ENCODE results near the gene APEH. TPM values are rescaled to one million over a fixed set of nuclear protein-coding genes. Genes with fewer than 3 reads are reported as not detected.

APEH gene
- total and polyA plus RNA-seq, 2 experiments from 2014 or later, result 170 to 264 TPM

DNA sequence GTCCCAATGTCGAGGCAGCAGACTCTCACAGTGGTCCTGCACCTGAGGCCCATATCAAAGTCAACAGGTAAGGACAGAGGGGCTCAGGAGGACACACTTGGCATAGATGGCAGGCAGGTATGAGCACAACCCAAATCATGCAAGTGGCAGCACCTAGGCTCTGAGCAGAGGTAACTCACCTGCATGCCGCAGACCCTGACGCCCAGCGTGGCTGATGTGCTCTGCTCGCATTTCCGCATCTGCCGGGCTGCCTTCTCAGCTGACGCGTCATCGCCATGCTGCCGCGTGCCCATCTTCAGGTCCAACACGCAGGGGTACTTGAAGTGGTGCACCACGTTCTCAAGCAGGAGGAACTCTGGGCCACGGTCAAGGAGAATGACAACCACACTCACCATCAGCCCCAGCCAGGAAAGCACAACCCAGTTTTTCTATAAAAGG, 53.8 kb downstream of the APEH start:
- Mint-ChIP-seq H3K4me1 (peaks cover 2% of the 10 kb centered on the region; the same call in 1 of the 3 replicates), H3K27ac (no peak overlapping the region), H3K27me3 (ENCODE audit: insufficient read depth, low read depth, poor library complexity) (peaks cover 11% of the 10 kb centered on the region), H3K9me3 (no peaks in the 10 kb centered on the region), H3K4me3 (no peak overlapping the region), H3K36me3 (ENCODE audit: low read depth) (peaks cover 27% of the 10 kb centered on the region)
- Histone ChIP-seq H3K9me2 (ENCODE audit: insufficient read depth) (no peaks in the 10 kb centered on the region), H4K20me1 (replicated peaks; ENCODE audit: insufficient read depth) (no peaks in the 10 kb centered on the region), H3K27me3 (ENCODE audit: insufficient read depth) (no peaks in the 10 kb centered on the region), H3F3A (replicated peaks; ENCODE audit: low read depth) (peaks cover 18% of the 10 kb centered on the region; the same call in 1 of the 2 replicates), H3K36me3 (ENCODE audit: insufficient read depth) (peaks cover 15% of the 10 kb centered on the region), H3K4me2 (no peak overlapping the region), H2AFZ (no peak overlapping the region), H3K4me1 (ENCODE audit: insufficient read depth) (no peaks in the 10 kb centered on the region), H3K4me3 (no peak overlapping the region), H3K79me2 (replicated peaks; ENCODE audit: insufficient read depth) (no peaks in the 10 kb centered on the region; the same call in 1 of the 2 replicates), H3K27ac (ENCODE audit: low read depth) (no peak overlapping the region)
- no peak for ATAC-seq
- TF ChIP-seq, protein P1, sequence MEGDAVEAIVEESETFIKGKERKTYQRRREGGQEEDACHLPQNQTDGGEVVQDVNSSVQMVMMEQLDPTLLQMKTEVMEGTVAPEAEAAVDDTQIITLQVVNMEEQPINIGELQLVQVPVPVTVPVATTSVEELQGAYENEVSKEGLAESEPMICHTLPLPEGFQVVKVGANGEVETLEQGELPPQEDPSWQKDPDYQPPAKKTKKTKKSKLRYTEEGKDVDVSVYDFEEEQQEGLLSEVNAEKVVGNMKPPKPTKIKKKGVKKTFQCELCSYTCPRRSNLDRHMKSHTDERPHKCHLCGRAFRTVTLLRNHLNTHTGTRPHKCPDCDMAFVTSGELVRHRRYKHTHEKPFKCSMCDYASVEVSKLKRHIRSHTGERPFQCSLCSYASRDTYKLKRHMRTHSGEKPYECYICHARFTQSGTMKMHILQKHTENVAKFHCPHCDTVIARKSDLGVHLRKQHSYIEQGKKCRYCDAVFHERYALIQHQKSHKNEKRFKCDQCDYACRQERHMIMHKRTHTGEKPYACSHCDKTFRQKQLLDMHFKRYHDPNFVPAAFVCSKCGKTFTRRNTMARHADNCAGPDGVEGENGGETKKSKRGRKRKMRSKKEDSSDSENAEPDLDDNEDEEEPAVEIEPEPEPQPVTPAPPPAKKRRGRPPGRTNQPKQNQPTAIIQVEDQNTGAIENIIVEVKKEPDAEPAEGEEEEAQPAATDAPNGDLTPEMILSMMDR (conservative IDR thresholded peaks at IDR 0.05; ENCODE audit: low read depth in 2 of 2), result no peak
- TF ChIP-seq EZH2phosphoT487 (IDR thresholded peaks at IDR 0.05; ENCODE audit: unreplicated experiment) (no peak), POLR2AphosphoS5 (IDR thresholded peaks at IDR 0.05; ENCODE audit: low read depth) (no peak), ZNF331 (CRISPR knock-in tag; IDR thresholded peaks at IDR 0.05; ENCODE audit: low read depth) (no peak), ZNF114 (CRISPR knock-in tag; IDR thresholded peaks at IDR 0.05) (no peak), JUNB (IDR thresholded peaks at IDR 0.05; ENCODE audit: unreplicated experiment) (no peak), STAT1 (IDR thresholded peaks at IDR 0.05; ENCODE audit: unreplicated experiment) (no peak), CREB1 (CRISPR knock-in tag; IDR thresholded peaks at IDR 0.05; ENCODE audit: low read depth) (no peak), EZH2 (IDR thresholded peaks at IDR 0.05; ENCODE audit: low read depth, unreplicated experiment) (no peak), NANOG (IDR thresholded peaks at IDR 0.05; ENCODE audit: borderline replicate concordance) (no peak)
- TF ChIP-seq, protein P2, sequence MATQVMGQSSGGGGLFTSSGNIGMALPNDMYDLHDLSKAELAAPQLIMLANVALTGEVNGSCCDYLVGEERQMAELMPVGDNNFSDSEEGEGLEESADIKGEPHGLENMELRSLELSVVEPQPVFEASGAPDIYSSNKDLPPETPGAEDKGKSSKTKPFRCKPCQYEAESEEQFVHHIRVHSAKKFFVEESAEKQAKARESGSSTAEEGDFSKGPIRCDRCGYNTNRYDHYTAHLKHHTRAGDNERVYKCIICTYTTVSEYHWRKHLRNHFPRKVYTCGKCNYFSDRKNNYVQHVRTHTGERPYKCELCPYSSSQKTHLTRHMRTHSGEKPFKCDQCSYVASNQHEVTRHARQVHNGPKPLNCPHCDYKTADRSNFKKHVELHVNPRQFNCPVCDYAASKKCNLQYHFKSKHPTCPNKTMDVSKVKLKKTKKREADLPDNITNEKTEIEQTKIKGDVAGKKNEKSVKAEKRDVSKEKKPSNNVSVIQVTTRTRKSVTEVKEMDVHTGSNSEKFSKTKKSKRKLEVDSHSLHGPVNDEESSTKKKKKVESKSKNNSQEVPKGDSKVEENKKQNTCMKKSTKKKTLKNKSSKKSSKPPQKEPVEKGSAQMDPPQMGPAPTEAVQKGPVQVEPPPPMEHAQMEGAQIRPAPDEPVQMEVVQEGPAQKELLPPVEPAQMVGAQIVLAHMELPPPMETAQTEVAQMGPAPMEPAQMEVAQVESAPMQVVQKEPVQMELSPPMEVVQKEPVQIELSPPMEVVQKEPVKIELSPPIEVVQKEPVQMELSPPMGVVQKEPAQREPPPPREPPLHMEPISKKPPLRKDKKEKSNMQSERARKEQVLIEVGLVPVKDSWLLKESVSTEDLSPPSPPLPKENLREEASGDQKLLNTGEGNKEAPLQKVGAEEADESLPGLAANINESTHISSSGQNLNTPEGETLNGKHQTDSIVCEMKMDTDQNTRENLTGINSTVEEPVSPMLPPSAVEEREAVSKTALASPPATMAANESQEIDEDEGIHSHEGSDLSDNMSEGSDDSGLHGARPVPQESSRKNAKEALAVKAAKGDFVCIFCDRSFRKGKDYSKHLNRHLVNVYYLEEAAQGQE (IDR thresholded peaks at IDR 0.05; ENCODE audit: unreplicated experiment), result no peak
- TF ChIP-seq, protein P3, sequence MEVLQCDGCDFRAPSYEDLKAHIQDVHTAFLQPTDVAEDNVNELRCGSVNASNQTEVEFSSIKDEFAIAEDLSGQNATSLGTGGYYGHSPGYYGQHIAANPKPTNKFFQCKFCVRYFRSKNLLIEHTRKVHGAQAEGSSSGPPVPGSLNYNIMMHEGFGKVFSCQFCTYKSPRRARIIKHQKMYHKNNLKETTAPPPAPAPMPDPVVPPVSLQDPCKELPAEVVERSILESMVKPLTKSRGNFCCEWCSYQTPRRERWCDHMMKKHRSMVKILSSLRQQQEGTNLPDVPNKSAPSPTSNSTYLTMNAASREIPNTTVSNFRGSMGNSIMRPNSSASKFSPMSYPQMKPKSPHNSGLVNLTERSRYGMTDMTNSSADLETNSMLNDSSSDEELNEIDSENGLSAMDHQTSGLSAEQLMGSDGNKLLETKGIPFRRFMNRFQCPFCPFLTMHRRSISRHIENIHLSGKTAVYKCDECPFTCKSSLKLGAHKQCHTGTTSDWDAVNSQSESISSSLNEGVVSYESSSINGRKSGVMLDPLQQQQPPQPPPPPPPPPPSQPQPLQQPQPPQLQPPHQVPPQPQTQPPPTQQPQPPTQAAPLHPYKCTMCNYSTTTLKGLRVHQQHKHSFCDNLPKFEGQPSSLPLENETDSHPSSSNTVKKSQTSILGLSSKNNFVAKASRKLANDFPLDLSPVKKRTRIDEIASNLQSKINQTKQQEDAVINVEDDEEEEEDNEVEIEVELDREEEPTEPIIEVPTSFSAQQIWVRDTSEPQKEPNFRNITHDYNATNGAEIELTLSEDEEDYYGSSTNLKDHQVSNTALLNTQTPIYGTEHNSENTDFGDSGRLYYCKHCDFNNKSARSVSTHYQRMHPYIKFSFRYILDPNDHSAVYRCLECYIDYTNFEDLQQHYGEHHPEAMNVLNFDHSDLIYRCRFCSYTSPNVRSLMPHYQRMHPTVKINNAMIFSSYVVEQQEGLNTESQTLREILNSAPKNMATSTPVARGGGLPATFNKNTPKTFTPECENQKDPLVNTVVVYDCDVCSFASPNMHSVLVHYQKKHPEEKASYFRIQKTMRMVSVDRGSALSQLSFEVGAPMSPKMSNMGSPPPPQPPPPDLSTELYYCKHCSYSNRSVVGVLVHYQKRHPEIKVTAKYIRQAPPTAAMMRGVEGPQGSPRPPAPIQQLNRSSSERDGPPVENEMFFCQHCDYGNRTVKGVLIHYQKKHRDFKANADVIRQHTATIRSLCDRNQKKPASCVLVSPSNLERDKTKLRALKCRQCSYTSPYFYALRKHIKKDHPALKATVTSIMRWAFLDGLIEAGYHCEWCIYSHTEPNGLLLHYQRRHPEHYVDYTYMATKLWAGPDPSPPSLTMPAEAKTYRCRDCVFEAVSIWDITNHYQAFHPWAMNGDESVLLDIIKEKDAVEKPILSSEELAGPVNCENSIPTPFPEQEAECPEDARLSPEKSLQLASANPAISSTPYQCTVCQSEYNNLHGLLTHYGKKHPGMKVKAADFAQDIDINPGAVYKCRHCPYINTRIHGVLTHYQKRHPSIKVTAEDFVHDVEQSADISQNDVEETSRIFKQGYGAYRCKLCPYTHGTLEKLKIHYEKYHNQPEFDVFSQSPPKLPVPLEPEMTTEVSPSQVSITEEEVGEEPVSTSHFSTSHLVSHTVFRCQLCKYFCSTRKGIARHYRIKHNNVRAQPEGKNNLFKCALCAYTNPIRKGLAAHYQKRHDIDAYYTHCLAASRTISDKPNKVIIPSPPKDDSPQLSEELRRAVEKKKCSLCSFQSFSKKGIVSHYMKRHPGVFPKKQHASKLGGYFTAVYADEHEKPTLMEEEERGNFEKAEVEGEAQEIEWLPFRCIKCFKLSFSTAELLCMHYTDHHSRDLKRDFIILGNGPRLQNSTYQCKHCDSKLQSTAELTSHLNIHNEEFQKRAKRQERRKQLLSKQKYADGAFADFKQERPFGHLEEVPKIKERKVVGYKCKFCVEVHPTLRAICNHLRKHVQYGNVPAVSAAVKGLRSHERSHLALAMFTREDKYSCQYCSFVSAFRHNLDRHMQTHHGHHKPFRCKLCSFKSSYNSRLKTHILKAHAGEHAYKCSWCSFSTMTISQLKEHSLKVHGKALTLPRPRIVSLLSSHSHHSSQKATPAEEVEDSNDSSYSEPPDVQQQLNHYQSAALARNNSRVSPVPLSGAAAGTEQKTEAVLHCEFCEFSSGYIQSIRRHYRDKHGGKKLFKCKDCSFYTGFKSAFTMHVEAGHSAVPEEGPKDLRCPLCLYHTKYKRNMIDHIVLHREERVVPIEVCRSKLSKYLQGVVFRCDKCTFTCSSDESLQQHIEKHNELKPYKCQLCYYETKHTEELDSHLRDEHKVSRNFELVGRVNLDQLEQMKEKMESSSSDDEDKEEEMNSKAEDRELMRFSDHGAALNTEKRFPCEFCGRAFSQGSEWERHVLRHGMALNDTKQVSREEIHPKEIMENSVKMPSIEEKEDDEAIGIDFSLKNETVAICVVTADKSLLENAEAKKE (CRISPR knock-in tag; IDR thresholded peaks at IDR 0.05), result no peak
- TF ChIP-seq, protein P4, sequence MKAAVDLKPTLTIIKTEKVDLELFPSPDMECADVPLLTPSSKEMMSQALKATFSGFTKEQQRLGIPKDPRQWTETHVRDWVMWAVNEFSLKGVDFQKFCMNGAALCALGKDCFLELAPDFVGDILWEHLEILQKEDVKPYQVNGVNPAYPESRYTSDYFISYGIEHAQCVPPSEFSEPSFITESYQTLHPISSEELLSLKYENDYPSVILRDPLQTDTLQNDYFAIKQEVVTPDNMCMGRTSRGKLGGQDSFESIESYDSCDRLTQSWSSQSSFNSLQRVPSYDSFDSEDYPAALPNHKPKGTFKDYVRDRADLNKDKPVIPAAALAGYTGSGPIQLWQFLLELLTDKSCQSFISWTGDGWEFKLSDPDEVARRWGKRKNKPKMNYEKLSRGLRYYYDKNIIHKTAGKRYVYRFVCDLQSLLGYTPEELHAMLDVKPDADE (IDR thresholded peaks at IDR 0.05), result no peak
- DNase-seq (ENCODE audit: low spot score), result no peak

Measured in GM23338 (cell line).